ENCODE measurements around the gene DLK1. TPM values are rescaled to one million over a fixed set of nuclear protein-coding genes. Genes with fewer than 3 reads are reported as not detected.

Gene DLK1
- total and polyA plus RNA-seq, 2 of the 4 experiments (the other 2 are of a cell fraction), result under 0.01 to 0.07 TPM

DNA sequence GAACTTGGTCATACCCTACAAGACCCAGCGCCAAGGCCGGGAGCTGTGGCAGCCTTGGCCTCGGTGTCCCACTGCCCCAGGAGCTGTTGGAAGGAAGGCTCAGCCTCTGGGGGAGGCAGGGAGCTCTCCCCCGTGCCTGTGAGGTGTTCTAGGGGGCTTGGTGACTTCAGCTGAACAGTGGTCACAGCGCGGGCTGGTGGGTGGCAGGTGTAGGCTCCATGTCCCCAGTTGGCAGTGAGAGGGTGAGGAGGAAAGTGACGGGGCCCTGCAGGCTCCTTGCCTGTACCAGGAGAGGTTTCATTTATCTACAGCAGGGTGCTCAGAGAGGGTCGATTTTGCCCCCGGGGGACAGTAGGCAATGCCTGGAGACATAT is 47.5 kb downstream of the DLK1 start:
- H3K18ac ChIP-seq (ENCODE audit: low read depth, low read length), result no peak overlapping the region
- H2BK15ac ChIP-seq (ENCODE audit: low read depth, low read length), result no peak overlapping the region
- H3K9me1 ChIP-seq (ENCODE audit: insufficient read depth, low read length), result no peaks in the 10 kb centered on the region
- H2BK20ac ChIP-seq (ENCODE audit: low read depth, low read length), result no peak overlapping the region
- peaks cover 10% of the 10 kb centered on the region for H3K9me3 ChIP-seq (ENCODE audit: control insufficient read depth, insufficient read depth, low read length)
- in situ Hi-C loops (cut with MboI; ENCODE audit: low sequenced_read_pairs), result no loop called here
- intact Hi-C loops (cut with micrococcal nuclease), result no loop called here
- no peak overlapping the region for H4K91ac ChIP-seq (ENCODE audit: insufficient read depth, low read depth, low read length)
- DNase-seq, result no peak
- no peaks in the 10 kb centered on the region for H3K79me1 ChIP-seq (ENCODE audit: low read depth in 1 of 2, low read length in 2 of 2)
- dilution Hi-C loops (cut with HindIII; ENCODE audit: low sequenced_read_pairs, unreplicated experiment), result no loop called here
- H3K4me3 ChIP-seq (ENCODE audit: insufficient read depth, low read depth, low read length), result no peak overlapping the region
- no TSS peak for BruUV-seq (replicated peaks)
- WGBS, 2 experiments (ENCODE audit: extremely low coverage in 2 of 2, insufficient read length in 1 of 2), result 80% methylated on average over 2 of the region's 9 CpGs; no CpG with 5 or more reads in 1 of the 2 experiments
- H3K9ac ChIP-seq (ENCODE audit: low read depth, low read length), result no peak overlapping the region
- H3K27ac ChIP-seq (ENCODE audit: insufficient read depth, low read length), result no peak overlapping the region
- no peaks in the 10 kb centered on the region for H3K36me3 ChIP-seq (ENCODE audit: control insufficient read depth, insufficient read depth, low read length)
- no peak for TF ChIP-seq MAFK (IDR thresholded peaks at IDR 0.05; ENCODE audit: low read depth, low read length)
- TF ChIP-seq CHD1 (IDR thresholded peaks at IDR 0.05; ENCODE audit: low read depth, low read length), result no peak
- no peak for TF ChIP-seq MAZ (IDR thresholded peaks at IDR 0.05; ENCODE audit: borderline replicate concordance, low read depth, low read length)
- no peak for TF ChIP-seq BHLHE40 (IDR thresholded peaks at IDR 0.05; ENCODE audit: low read depth, low read length)
- TF ChIP-seq FOS (IDR thresholded peaks at IDR 0.05; ENCODE audit: low read depth, low read length), result no peak
- no peak for TF ChIP-seq CEBPB (IDR thresholded peaks at IDR 0.05; ENCODE audit: low read depth, low read length)
- TF ChIP-seq RCOR1 (IDR thresholded peaks at IDR 0.05; ENCODE audit: insufficient replicate concordance, low read length), result no peak
- TF ChIP-seq SMC3 (IDR thresholded peaks at IDR 0.05; ENCODE audit: low read depth, low read length), result no peak
- no peak for TF ChIP-seq RFX5 (IDR thresholded peaks at IDR 0.05; ENCODE audit: low read depth, low read length)
- no peak overlapping the region for H3K4ac ChIP-seq (ENCODE audit: low read depth, low read length)
- H3K27me3 ChIP-seq (ENCODE audit: control insufficient read depth, insufficient read depth, low read length), result peaks cover 33% of the 10 kb centered on the region
- H3K4me2 ChIP-seq (ENCODE audit: low read depth, low read length), result no peak overlapping the region
- no peak for ATAC-seq (ENCODE audit: low read depth)
- ChIA-PET CTCF (no interaction called here), POLR2A (ENCODE audit: unreplicated experiment) (no interaction called here)
- H4K5ac ChIP-seq (ENCODE audit: low read depth, low read length), result no peak overlapping the region
- H3K56ac ChIP-seq (ENCODE audit: extremely low read depth, insufficient read depth, low read length), result no peak overlapping the region
- peaks cover 9% of the 10 kb centered on the region; the same call in 1 of the 2 replicates for H3K4me1 ChIP-seq (ENCODE audit: control insufficient read depth, insufficient read depth, low read length)
- no peak overlapping the region for H2AK9ac ChIP-seq (replicated peaks; ENCODE audit: low read depth, low read length, poor library complexity)
- H4K20me1 ChIP-seq (ENCODE audit: insufficient read depth, low read length), result no peaks in the 10 kb centered on the region
- no peak overlapping the region for H2AK5ac ChIP-seq (ENCODE audit: low read depth, low read length)
- no peak overlapping the region for H4K8ac ChIP-seq (ENCODE audit: low read depth in 2 of 2, low read length in 2 of 2)
- no peak overlapping the region for H2BK5ac ChIP-seq (ENCODE audit: low read depth, low read length, poor library complexity, severe bottlenecking)
- no peak overlapping the region for H2BK120ac ChIP-seq (ENCODE audit: low read depth, low read length)
- no peak overlapping the region for H2AFZ ChIP-seq (replicated peaks; ENCODE audit: low read length, poor library complexity)
- H3K14ac ChIP-seq (replicated peaks; ENCODE audit: low read depth, low read length), result no peak overlapping the region
- H3K23ac ChIP-seq (ENCODE audit: low read depth, low read length), result no peak overlapping the region
